Measurements from ENCODE around the gene MICAL2.

The MICAL2 gene

DNA sequence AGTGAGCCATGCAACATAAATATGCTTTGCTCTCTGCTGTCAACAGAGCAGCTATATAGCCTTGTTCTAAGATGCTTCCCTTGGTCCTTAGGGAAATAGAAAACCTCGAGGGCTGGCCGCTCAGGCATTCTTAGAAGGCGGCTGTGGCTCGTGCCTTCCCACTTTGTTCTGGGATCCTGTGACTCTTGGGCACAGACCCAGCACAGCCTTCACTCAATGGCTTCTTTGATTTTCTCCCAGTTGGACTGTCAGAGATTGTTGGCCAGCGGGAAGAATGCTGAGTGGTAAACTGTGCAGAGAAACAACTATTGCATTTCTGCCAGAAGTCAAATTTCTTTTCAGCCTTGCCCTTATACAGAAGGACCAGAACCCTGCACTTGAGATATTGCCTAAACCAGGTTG, 9.5 kb upstream of the MICAL2 start:
- DNase-seq, result no peak

DNA sequence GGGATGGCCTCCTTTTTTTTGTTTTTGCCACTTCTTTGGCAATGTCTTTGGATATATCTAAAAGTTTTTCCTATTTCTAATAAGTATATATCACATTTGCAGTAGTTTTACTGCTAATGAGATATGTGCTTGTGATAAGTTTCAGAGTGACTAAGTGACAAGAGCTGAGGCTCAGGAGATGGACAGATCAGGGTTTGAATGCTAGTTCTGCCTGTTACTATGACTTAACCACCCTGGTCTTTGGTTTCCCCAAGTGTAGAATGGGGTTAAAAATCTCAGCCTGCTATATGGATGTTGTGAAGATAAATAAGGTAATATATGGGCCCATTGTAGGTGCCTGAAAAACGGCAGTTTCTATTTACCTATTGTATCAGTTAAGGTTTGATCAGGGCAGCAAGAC, 9.1 kb upstream of the MICAL2 start:
- no peak for DNase-seq

DNA sequence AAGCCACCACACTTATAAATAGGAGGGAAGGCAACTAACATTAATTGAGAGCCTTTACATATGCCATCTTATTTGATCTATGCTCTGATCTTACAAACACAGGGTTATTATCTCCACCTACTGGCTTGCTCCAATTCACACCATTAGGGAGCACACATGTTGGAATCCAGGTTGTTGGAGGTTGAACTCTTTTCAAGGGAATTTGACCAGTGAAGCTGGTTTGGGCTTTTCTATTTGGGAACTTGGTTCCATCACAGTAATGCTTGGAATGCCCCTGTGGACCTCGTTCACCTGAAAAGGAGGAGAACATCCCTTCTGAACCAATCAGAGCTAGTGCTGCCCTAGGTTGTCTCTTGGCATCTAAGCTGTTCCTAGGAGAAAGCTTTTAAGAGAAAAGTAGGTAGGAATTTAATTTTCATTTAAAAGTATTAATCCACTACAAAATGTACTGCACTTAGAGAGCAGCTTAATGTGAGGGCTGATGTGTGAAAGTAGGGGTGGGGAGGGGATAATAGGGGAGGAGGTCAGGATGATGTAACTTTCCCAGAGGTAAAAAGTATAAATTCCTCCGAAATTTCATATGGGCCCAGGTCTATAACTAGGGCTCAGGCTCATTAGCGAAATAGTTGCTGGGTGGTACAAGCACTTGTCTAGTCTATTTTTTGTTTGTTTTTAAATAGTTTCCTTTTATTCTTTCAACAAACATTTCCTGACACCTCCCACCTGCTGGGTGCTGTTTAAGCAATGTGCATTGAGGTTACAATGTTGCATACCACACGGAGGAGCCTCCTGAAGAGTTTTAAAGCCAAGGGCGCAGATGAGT, 7.6 kb upstream of the MICAL2 start:
- DNase-seq, result no peak

DNA sequence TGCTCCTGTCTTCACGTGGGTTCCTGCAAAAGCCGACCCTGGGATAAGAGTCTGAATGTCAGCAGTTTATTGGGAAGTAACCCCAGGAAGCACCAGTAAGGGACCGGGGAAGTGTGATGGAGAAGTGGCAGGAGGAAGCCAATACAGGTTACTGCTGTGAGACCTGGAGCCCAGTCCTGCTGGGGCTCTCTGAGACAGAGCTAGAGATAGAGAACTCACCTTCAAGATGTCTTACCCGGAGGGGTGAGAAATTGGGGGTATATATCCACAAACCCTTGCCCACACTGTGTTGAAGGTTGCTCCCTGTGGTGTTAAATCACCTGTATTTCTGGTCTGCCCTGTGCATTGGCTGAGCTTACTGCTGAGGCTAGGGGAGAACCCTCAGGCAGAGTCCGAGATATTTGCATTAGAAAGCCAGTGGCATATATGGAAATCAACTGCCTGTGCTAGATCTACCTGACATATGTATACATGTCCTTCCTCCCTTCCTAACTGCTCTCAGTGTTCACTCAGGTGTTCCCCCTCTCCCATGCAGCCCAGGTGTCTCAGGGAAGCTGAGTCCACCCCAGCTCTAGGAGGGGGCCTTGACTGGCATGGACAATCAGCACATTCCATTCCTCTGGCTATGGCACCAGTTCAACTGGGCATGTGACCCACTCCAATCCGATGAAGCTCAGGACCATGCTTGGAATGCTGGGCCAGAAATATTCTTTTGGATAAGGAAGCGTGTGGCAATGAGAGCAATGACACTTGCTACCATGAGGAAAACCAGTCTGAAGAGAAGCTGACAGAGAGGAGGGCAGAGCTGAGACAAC, 6.8 kb upstream of the MICAL2 start:
- DNase-seq, result no peak

DNA sequence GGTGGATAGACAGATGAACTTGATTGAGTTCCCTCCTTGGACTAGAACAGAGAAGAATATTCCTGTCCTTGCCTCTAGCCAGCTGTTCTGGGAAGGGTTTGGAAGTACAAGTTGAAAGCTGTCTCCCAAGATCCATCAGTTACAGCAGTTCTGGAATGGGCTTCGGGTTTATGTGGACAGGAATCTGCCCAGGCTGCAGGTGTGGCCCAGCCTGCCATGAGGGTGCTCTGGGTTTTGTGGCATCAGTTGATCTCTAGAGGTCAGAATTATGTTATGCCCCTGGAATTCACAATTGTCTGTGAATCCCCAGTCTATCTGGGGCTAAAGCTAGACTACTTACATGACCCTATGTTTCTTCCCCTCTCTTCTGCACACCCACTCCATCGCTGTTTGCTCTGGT, 4.9 kb upstream of the MICAL2 start:
- DNase-seq, result no peak

DNA sequence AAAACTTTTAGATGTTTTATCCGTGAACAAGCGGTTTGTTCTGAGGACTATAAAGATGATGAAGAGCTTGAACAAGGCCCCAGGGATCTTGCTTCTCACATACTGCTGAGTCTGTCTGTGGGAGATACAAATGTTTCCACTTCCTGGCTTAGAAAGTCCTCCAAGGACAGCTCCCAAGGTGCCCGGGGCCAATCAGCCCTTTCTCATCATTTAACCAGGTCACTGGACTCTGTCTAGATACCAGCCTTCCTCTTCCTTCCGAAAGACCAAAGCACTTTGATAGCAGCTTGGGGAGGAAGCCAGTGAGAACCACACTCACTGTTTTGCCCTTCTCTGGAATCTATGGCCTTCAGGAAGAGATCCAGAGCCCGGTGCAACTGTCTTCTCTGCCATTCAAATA, 4.3 kb upstream of the MICAL2 start:
- DNase-seq, result no peak

DNA sequence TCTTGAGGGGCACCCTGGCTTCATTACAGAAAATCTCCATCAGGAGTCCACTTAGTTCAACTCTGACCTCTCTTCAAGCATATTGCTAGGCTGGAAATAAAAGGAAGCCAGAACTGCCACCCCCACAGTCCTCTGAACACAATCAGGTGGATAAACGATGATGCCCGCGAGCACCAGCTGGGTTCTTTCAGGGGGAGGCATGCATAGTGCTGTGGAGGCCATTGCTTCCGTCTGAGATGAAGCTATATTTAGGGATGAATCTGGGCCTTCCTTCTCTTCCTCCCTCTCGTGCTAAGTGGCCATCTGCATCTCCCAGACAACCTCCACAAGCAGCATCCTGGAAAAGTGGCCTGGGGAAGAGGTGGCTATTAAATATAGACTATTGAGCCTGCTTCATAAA, 3.9 kb upstream of the MICAL2 start:
- DNase-seq, result no peak

DNA sequence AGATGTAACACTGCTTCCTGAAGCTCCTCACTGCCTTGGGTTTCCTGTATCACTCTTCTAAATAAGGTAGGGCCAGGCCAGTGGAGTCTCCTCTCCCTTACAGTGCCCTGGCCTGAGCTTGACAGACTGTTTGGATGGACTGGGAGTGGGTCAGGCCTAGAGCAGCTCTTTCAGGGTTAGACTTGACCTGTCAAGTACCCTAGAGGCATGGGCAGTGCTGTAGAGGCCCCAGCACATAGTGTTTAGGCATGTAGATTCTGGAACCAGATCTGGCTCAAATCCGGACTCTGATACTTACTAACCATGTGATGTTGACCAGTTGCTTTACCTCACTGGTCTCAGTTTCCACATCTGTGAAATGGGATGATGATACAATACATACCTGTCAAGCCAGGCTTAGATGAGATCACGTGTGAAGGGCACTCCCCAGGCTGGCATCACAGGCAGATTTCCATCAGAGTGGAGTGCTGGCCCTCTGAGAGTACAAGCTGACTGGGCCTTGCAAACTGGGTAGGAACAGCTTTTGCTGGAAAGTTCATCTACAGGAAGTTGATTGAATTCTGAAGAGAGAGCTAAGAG, 1.4 kb upstream of the MICAL2 start:
- no peak for DNase-seq

DNA sequence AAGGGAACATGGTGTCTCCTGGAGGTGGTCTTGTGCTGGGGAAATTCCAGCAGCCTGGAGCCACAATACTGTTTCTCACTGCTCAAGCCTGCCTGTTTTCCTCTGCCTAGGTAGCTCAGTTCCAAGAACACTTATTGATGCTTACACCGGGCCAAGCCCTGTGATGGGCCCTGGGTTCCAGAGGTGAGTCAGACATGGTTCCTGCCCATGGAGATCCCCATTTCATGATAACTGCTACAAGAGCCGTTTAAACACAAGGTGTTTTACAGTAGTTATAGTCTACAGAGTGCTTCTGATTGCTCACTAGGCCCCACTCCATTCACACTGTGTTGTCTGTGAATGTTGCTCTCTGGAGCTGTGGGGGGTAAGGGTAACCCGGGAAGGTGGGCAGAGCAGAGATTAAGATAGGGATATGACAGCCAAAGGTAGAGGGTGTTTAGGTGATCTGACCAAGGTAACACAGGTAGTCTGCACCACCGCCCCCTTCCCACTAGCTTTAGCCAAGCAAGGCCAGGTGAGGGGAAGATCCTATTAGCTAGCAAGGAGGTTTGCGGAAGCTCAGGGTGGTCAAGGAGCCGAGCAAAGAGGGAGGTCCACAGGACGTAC, 696 bp upstream of the MICAL2 start:
- peak in 1 of 2 donors; percentile 35 for DNase-seq

DNA sequence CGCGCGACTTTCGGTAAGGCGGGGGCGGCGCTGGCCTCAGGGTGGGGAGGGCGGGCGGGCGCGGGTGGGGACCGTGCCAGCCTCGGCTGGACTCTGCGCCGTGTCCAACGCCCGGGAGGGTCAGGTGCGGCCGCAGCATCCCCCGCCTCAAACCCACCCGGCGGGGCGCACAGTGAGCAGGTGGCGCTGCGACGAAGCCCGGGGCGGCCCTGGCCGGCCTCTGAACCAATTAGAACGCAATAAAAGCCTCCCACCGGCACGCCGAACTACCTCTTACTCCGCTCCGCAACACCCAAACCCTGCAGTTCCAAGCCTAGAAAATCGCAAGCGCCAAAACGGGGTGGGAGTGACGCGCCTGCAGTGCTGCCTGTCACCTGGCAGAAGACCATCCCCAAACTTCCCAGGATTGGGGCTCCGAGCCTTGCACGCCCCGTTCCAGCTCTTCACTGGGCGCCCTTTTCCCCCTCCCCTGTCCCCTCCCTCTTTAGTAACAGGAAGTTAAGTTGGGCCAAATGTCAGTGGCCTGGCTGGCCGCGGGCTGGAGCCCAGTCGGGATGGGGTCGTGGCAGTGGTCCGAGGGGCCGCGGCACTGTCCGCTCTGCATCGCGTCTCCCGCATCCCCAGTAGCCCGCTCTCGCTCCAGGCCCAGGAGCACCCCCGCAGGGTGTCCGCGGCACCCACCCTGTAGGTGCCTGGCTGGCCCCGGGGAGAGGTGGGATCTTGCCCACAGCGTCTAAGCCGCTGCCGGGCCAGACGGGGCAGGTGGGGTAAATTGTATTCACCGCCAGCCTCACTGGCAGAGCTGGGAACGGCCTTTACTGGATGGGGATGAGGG, 541 bp downstream of the MICAL2 start:
- peak; percentile 34 to 47 for DNase-seq

DNA sequence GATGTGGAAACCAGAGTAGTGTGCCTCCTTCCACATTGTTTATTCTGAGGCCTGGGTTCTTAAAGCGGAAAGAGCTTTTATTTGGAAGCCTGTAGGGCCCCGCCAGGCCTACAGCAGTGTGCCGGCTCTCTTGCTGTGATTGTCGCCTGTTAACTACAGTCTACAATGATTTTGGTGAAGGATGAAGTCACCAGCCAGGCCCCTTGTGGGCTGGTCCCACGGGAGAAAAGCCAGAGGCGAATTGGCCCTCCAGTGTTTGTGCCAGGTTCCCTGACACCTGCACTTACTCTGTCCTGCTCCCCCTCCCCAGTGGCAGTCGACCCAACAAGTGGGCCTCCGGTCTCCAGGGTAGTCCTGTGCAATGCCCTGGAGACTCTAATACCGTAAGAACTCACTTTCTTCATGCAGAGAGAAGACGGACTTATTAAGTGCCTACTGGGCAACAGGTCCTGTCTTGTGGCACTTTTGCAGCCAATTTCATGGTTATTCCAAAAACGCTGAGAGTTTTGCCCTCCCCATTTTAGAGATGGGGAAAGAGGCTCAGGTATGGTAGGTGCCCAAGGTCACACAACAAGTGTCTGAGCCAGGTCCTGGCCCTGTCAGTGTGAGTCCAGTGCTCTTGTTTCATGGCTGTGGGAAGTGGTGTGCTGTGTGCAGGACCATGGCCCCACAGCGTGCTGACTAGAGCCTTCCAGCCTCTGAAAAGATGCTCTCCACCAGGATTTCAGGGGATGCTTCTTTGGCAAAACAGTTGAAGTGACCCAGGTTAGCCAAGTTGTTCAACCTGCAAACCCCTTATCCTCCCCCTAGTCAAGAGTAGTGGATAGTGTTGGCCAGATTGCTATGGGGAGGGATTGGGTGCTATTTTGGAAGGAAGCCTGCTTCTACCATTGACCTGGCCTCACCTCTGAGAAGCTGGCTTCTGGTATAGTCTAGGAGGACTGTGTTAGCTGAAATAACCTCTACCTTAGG, 1.4 kb downstream of the MICAL2 start:
- DNase-seq, result no peak

DNA sequence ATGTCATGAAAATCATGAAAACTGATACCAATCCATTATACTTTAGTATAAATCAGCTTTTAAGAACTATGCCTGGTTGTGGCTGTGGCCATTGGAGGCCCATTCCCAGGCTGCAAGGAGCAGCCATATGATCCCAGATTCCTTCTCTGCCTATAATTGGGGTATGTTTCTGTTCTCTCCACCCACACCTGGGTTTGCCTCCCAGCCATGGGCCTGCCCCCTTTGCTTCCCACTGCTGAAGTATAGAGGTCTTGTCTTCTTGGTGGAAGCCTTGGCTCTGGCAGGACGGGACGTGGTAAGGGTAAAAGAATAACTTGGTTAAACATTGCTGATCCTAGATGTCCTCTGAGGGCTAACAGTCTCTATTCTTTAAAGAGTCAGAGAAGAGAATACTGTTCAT, 2.4 kb downstream of the MICAL2 start:
- DNase-seq, result no peak

DNA sequence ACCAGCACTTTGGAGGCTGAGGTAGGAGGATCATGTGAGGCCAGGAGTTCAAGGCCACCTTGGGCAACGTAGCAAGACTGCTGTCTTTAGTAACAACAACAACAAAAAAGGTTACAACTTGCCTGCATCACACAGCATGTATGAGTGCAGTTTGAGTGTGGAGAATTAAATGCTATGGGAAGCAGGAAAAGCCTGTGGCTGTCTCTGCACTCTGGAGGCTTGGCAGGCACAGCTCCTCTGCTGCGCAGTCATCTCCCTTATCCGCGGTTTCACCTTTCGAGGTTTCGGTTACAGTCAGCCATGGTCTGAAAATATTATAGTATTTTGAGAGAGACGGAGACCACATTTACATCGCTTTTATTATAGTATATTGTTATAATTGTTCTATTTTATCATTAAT, 2.9 kb downstream of the MICAL2 start:
- DNase-seq, result no peak

DNA sequence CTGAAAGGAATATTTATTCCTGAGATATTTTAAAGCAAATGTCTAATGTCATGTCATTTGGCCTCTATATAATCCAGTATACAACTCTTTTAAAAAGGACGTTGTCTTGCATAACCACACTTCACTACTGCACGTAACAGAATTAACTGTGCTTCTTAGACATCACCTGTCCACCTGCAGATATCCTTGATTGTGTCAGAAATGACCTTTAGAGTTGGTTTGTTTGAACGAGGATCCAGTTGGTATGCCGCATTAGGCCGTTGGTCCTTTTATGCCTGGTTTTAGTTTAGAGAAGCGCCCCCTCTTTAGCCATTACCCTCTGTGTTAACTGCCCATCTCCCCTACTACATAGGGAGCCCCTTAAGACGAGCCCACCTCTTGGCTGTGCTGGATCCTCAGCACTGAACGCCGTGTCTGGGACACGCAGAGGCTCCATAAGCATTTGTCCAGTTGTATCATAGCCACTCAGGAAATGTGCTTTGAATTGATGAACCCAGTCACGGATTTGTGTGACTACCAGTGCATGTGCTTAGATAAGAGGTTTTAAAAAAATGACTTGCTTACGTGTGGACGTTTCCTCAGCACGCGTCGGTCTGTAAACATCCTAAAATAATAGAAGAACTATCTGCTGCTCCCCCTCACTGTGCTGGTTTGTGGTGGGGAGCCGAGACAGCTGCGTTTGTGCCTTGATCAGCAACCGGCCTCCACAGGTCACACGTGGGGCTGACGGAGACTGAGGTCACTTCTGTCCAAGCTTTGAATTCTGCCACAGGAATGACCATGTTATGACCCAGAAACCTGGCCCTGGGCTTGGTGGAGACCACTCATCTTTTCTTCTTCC, 4.0 kb downstream of the MICAL2 start:
- DNase-seq, result no peak

DNA sequence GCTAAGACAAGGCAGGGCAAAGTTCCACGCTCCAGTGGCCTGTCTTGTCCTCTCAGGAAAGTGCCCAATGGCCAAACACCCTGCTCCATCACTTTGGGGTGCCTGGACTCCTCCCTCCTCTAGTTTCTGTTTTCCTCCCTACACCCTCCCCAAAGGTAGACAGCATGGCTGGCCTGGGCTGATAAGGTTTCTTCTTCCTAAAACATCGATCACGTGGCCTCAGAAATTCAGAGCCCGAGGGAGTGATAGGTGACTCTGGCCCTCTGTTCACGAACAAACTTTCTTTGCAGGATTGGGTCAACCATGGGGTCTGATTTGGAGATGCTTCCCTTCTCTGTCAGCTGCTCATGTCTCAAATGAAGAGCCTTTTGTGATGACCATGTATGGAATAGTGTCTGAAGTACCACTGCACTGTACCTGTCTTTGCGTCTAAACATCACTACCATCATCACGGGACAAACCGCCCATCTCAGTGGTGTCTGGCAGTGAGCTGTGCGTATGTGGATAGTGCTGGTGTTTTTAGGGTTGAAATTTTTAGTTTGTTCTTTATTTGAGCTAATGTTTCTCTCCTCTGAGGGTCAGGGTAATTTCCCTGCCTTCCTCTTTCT, 6.1 kb downstream of the MICAL2 start:
- no peak for DNase-seq

DNA sequence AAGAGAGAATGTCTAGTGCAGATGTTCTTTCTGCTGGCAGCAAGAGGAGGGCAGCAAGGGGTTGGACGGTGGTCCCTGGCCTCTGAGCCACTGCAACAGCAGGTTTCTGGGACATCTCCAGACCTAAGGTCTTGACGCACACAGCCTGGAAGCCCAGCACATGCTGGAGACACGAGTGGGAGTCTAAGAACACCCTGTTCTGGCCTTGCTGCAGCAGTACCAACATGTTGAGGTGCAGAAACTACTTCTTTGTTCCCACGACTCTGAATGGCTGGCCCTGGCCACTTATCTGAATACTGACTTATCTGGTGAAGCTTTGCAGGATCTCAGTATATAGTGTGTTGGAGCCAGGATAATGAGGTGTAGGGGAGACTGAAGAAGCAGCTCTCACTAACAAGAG, 6.8 kb downstream of the MICAL2 start:
- DNase-seq, result no peak

DNA sequence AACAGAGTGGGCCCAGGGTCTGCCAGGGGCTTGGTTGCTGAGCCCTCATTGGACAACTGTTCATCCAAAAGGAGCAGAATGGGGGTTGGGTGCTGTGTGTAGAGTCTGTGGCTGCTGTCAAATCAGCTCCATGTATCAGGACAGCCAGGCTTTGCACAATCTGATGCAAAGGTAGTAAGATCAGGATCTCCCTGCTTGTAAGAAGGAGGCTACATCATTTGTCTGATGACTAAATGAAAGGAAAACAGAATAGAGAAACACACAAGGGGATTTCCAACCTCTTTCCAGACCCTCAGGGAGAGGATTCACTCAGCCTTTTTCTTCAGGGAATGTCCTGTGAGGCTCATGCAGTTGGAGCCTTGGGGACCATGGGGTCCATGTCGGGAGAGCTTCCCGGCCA, 7.2 kb downstream of the MICAL2 start:
- no peak for DNase-seq

DNA sequence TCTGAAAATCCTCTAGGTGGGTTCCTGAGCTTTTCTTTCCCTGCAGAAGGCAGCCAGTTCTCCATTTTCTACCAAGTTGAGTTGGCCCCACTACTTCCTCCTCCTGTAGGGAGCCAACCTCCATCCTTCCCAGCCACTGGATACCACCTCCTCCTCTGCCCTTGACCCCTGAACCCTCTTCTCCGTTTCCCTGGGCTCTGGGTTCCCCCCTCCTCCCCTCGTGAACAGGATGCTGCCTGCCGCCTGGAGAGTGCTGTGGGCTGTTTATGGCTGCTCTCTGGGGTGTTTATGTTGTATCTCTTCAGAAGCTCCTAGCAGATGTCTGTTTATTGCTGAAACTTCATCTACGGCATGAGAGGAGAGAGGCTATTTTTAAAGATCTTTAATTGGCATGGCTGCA, 8.6 kb downstream of the MICAL2 start:
- DNase-seq, result no peak

DNA sequence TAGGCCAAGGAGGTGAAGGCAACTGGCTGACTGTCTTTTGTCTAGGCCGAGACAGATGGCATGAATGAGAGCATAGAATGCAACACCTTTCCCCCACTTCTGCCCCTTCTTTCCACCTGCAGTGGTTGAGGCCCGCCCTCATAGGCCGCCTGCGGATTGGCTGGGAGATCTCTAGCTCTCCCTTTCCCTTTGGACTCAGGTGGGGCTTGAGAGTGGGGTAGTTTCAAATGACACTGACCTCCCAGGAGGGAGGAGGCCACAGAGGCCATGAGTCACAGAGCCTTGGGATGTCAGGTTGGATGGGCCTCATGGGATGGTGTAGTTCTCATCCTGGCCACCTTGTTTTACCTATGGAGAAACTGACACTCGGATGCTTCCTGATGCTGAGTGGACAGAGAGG, 9.1 kb downstream of the MICAL2 start:
- DNase-seq, result no peak

Measured in stimulated activated CD4-positive, alpha-beta T cell treated with anti-CD3 and anti-CD28 coated beads, Interleukin-2, amount 100 ng/mL, for 24 hours (primary cell).